ENCODE results near the gene HSF5. TPM values are rescaled to one million over a fixed set of nuclear protein-coding genes. Genes with fewer than 3 reads are reported as not detected.

HSF5 gene
- total and polyA plus RNA-seq, 2 of the 13 experiments (the other 11 are each of a cell fraction or from before 2014, with no cell fraction given) = not detected

DNA sequence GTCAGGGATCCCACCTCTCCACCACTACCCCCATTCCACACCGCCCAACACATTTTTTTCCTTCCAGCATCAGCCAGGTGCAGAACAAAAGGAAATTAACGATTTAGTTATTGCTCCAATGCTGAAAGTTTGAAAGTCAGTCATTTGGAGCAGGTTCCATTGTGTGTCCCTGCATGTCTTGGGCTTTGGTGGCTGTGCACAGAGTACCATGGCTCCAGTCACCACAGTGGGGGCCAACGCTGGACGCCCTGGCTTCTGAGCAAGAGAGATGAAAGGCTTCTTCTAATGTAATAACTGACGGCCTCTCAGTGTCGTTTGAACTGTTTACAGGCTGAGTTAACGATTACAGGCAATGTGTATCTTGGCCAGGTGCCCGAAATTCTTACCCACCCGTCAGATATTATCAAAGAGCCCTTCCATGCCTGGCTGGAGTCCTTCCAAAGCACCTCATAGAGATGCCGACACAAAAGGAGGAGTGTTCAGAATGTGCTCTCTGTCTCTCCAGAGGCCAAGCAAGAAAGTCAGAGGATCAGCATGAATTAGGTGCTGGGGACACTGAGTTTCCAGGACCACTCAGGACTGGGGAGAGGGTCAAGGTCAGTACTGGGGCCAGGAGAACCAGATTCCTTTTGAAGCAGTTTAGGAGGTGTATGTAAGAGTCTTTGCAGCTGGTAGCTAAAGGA, 96.8 kb downstream of the HSF5 start (continued):
- peak; percentile 95 for TF ChIP-seq ZNF331 (CRISPR knock-in tag; IDR thresholded peaks at IDR 0.05)
- no peak for TF ChIP-seq ZFP62 (CRISPR knock-in tag; IDR thresholded peaks at IDR 0.05)
- peak; percentile 89; the same call in 1 of the 2 replicates for TF ChIP-seq ELF4 (CRISPR knock-in tag; IDR thresholded peaks at IDR 0.05; ENCODE audit: borderline replicate concordance)
- TF ChIP-seq MED8 (CRISPR knock-in tag; IDR thresholded peaks at IDR 0.05; ENCODE audit: insufficient replicate concordance) = peak; percentile 100
- TF ChIP-seq, protein P1, sequence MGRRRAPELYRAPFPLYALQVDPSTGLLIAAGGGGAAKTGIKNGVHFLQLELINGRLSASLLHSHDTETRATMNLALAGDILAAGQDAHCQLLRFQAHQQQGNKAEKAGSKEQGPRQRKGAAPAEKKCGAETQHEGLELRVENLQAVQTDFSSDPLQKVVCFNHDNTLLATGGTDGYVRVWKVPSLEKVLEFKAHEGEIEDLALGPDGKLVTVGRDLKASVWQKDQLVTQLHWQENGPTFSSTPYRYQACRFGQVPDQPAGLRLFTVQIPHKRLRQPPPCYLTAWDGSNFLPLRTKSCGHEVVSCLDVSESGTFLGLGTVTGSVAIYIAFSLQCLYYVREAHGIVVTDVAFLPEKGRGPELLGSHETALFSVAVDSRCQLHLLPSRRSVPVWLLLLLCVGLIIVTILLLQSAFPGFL (CRISPR knock-in tag; IDR thresholded peaks at IDR 0.05) = no peak
- TF ChIP-seq, protein P2, sequence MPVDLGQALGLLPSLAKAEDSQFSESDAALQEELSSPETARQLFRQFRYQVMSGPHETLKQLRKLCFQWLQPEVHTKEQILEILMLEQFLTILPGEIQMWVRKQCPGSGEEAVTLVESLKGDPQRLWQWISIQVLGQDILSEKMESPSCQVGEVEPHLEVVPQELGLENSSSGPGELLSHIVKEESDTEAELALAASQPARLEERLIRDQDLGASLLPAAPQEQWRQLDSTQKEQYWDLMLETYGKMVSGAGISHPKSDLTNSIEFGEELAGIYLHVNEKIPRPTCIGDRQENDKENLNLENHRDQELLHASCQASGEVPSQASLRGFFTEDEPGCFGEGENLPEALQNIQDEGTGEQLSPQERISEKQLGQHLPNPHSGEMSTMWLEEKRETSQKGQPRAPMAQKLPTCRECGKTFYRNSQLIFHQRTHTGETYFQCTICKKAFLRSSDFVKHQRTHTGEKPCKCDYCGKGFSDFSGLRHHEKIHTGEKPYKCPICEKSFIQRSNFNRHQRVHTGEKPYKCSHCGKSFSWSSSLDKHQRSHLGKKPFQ (CRISPR knock-in tag; IDR thresholded peaks at IDR 0.05; ENCODE audit: insufficient replicate concordance) = peak; percentile 87
- peak; percentile 99 for TF ChIP-seq PHF21A (CRISPR knock-in tag; IDR thresholded peaks at IDR 0.05)
- TF ChIP-seq, protein P3, sequence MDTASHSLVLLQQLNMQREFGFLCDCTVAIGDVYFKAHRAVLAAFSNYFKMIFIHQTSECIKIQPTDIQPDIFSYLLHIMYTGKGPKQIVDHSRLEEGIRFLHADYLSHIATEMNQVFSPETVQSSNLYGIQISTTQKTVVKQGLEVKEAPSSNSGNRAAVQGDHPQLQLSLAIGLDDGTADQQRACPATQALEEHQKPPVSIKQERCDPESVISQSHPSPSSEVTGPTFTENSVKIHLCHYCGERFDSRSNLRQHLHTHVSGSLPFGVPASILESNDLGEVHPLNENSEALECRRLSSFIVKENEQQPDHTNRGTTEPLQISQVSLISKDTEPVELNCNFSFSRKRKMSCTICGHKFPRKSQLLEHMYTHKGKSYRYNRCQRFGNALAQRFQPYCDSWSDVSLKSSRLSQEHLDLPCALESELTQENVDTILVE (CRISPR knock-in tag; IDR thresholded peaks at IDR 0.05) = peak; percentile 92
- TF ChIP-seq ZIK1 (CRISPR knock-in tag; IDR thresholded peaks at IDR 0.05; ENCODE audit: borderline replicate concordance, low read depth) = no peak
- no peak for TF ChIP-seq ZNF446 (CRISPR knock-in tag; IDR thresholded peaks at IDR 0.05)
- no peak; the same call in 1 of the 2 replicates for TF ChIP-seq ZNF619 (CRISPR knock-in tag; IDR thresholded peaks at IDR 0.05)
- TF ChIP-seq, protein P4, sequence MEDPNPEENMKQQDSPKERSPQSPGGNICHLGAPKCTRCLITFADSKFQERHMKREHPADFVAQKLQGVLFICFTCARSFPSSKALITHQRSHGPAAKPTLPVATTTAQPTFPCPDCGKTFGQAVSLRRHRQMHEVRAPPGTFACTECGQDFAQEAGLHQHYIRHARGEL (CRISPR knock-in tag; IDR thresholded peaks at IDR 0.05) = no peak
- TF ChIP-seq, protein P5, sequence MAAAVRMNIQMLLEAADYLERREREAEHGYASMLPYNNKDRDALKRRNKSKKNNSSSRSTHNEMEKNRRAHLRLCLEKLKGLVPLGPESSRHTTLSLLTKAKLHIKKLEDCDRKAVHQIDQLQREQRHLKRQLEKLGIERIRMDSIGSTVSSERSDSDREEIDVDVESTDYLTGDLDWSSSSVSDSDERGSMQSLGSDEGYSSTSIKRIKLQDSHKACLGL (CRISPR knock-in tag; IDR thresholded peaks at IDR 0.05) = no peak
- TF ChIP-seq, protein P6, sequence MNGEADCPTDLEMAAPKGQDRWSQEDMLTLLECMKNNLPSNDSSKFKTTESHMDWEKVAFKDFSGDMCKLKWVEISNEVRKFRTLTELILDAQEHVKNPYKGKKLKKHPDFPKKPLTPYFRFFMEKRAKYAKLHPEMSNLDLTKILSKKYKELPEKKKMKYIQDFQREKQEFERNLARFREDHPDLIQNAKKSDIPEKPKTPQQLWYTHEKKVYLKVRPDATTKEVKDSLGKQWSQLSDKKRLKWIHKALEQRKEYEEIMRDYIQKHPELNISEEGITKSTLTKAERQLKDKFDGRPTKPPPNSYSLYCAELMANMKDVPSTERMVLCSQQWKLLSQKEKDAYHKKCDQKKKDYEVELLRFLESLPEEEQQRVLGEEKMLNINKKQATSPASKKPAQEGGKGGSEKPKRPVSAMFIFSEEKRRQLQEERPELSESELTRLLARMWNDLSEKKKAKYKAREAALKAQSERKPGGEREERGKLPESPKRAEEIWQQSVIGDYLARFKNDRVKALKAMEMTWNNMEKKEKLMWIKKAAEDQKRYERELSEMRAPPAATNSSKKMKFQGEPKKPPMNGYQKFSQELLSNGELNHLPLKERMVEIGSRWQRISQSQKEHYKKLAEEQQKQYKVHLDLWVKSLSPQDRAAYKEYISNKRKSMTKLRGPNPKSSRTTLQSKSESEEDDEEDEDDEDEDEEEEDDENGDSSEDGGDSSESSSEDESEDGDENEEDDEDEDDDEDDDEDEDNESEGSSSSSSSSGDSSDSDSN (CRISPR knock-in tag; IDR thresholded peaks at IDR 0.05) = peak; percentile 87
- TF ChIP-seq CENPT (CRISPR knock-in tag; IDR thresholded peaks at IDR 0.05; ENCODE audit: low read depth) = no peak
- TF ChIP-seq, protein P7, sequence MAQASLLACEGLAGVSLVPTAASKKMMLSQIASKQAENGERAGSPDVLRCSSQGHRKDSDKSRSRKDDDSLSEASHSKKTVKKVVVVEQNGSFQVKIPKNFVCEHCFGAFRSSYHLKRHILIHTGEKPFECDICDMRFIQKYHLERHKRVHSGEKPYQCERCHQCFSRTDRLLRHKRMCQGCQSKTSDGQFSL (CRISPR knock-in tag; IDR thresholded peaks at IDR 0.05) = 0 out of 2 replicates have a peak, but pooled peaks have one; percentile 45
- peak; percentile 97 for TF ChIP-seq TBX3 (IDR thresholded peaks at IDR 0.05; ENCODE audit: borderline replicate concordance)
- TF ChIP-seq GTF3A (CRISPR knock-in tag; conservative IDR thresholded peaks at IDR 0.05) = peak; percentile 97
- TF ChIP-seq ZNF607 (CRISPR knock-in tag; IDR thresholded peaks at IDR 0.05; ENCODE audit: borderline replicate concordance) = peak; percentile 90
- TF ChIP-seq ZNF605 (CRISPR knock-in tag; IDR thresholded peaks at IDR 0.05) = peak; percentile 99
- peak; percentile 76; the same call in 1 of the 2 replicates for TF ChIP-seq ZSCAN22 (CRISPR knock-in tag; IDR thresholded peaks at IDR 0.05)
- TF ChIP-seq ZNF350 (CRISPR knock-in tag; IDR thresholded peaks at IDR 0.05; ENCODE audit: borderline replicate concordance, low read depth) = peak; percentile 100

All from HepG2 (cell line).